ENCODE results near the gene OR2B2.

The OR2B2 gene

GRCh38 chr6:27891320-27891875 is 20.8 kb downstream of the OR2B2 start:
- no peaks in the 10 kb centered on the region for H3K9me3 ChIP-seq (ENCODE audit: control insufficient read depth, low read length)
- no peaks in the 10 kb centered on the region for H3K36me3 ChIP-seq (ENCODE audit: control insufficient read depth, insufficient read depth, low read length)
- peaks cover 8% of the 10 kb centered on the region for H3K4me1 ChIP-seq (ENCODE audit: control insufficient read depth, insufficient read depth, low read length)
- no peak overlapping the region for H3K4me3 ChIP-seq (ENCODE audit: low read length)
- no peak overlapping the region for H3K9ac ChIP-seq (ENCODE audit: low read length)
- H3K27me3 ChIP-seq (ENCODE audit: control insufficient read depth, insufficient read depth, low read length), result no peaks in the 10 kb centered on the region

GRCh38 chr6:27890445-27891319 is 21.5 kb downstream of the OR2B2 start:
- H3K9me3 ChIP-seq (ENCODE audit: control insufficient read depth, low read length), result no peaks in the 10 kb centered on the region
- H3K9ac ChIP-seq (ENCODE audit: low read length), result peak overlapping the region; percentile 55
- H3K4me3 ChIP-seq (ENCODE audit: low read length), result peak overlapping the region; percentile 66
- H3K36me3 ChIP-seq (ENCODE audit: control insufficient read depth, insufficient read depth, low read length), result no peaks in the 10 kb centered on the region
- no peaks in the 10 kb centered on the region for H3K27me3 ChIP-seq (ENCODE audit: control insufficient read depth, insufficient read depth, low read length)
- H3K4me1 ChIP-seq (ENCODE audit: control insufficient read depth, insufficient read depth, low read length), result peaks cover 8% of the 10 kb centered on the region

- H3K27me3 ChIP-seq (ENCODE audit: control insufficient read depth, insufficient read depth, low read length), result no peaks in the 10 kb centered on the region
- H3K9me3 ChIP-seq (ENCODE audit: control insufficient read depth, low read length), result no peaks in the 10 kb centered on the region
- H3K4me3 ChIP-seq (ENCODE audit: low read length), result peak overlapping the region; percentile 66
- peaks cover 8% of the 10 kb centered on the region for H3K4me1 ChIP-seq (ENCODE audit: control insufficient read depth, insufficient read depth, low read length)
- H3K9ac ChIP-seq (ENCODE audit: low read length), result peak overlapping the region; percentile 55
- H3K36me3 ChIP-seq (ENCODE audit: control insufficient read depth, insufficient read depth, low read length), result no peaks in the 10 kb centered on the region
These were observed 22.4 kb downstream of the OR2B2 start for GRCh38 chr6:27889628-27890444.

- Histone ChIP-seq H3K36me3 (ENCODE audit: control insufficient read depth, insufficient read depth, low read length) (no peaks in the 10 kb centered on the region), H3K4me3 (ENCODE audit: low read length) (no peak overlapping the region), H3K9me3 (ENCODE audit: control insufficient read depth, low read length) (no peaks in the 10 kb centered on the region), H3K4me1 (ENCODE audit: control insufficient read depth, insufficient read depth, low read length) (peaks cover 8% of the 10 kb centered on the region), H3K27me3 (ENCODE audit: control insufficient read depth, insufficient read depth, low read length) (no peaks in the 10 kb centered on the region), H3K9ac (ENCODE audit: low read length) (no peak overlapping the region)
These were observed 22.9 kb downstream of the OR2B2 start for GRCh38 chr6:27889275-27889627.

- Histone ChIP-seq H3K9ac (ENCODE audit: low read length) (no peak overlapping the region), H3K27me3 (ENCODE audit: control insufficient read depth, insufficient read depth, low read length) (no peaks in the 10 kb centered on the region), H3K4me1 (ENCODE audit: control insufficient read depth, insufficient read depth, low read length) (peaks cover 8% of the 10 kb centered on the region), H3K36me3 (ENCODE audit: control insufficient read depth, insufficient read depth, low read length) (no peaks in the 10 kb centered on the region), H3K4me3 (ENCODE audit: low read length) (no peak overlapping the region), H3K9me3 (ENCODE audit: control insufficient read depth, low read length) (no peaks in the 10 kb centered on the region)
These were observed 23.6 kb downstream of the OR2B2 start for GRCh38 chr6:27888566-27888965.

- Histone ChIP-seq H3K9me3 (ENCODE audit: control insufficient read depth, low read length) (no peaks in the 10 kb centered on the region), H3K4me1 (ENCODE audit: control insufficient read depth, insufficient read depth, low read length) (peaks cover 8% of the 10 kb centered on the region), H3K9ac (ENCODE audit: low read length) (no peak overlapping the region), H3K36me3 (ENCODE audit: control insufficient read depth, insufficient read depth, low read length) (no peaks in the 10 kb centered on the region), H3K27me3 (ENCODE audit: control insufficient read depth, insufficient read depth, low read length) (no peaks in the 10 kb centered on the region), H3K4me3 (ENCODE audit: low read length) (no peak overlapping the region)
These were observed 26.1 kb downstream of the OR2B2 start for GRCh38 chr6:27886073-27886472.

GRCh38 chr6:27883136-27883535 is 29.1 kb downstream of the OR2B2 start:
- Histone ChIP-seq H3K4me3 (ENCODE audit: low read length) (no peak overlapping the region), H3K4me1 (ENCODE audit: control insufficient read depth, insufficient read depth, low read length) (no peaks in the 10 kb centered on the region), H3K9ac (ENCODE audit: low read length) (no peak overlapping the region), H3K9me3 (ENCODE audit: control insufficient read depth, low read length) (no peaks in the 10 kb centered on the region), H3K27me3 (ENCODE audit: control insufficient read depth, insufficient read depth, low read length) (no peaks in the 10 kb centered on the region), H3K36me3 (ENCODE audit: control insufficient read depth, insufficient read depth, low read length) (no peaks in the 10 kb centered on the region)

GRCh38 chr6:27882624-27883023 is 29.6 kb downstream of the OR2B2 start:
- Histone ChIP-seq H3K4me3 (ENCODE audit: low read length) (no peak overlapping the region), H3K9me3 (ENCODE audit: control insufficient read depth, low read length) (no peaks in the 10 kb centered on the region), H3K36me3 (ENCODE audit: control insufficient read depth, insufficient read depth, low read length) (no peaks in the 10 kb centered on the region), H3K27me3 (ENCODE audit: control insufficient read depth, insufficient read depth, low read length) (no peaks in the 10 kb centered on the region), H3K9ac (ENCODE audit: low read length) (no peak overlapping the region), H3K4me1 (ENCODE audit: control insufficient read depth, insufficient read depth, low read length) (no peaks in the 10 kb centered on the region)

- H3K27me3 ChIP-seq (ENCODE audit: control insufficient read depth, insufficient read depth, low read length), result no peaks in the 10 kb centered on the region
- H3K4me3 ChIP-seq (ENCODE audit: low read length), result no peak overlapping the region
- H3K9me3 ChIP-seq (ENCODE audit: control insufficient read depth, low read length), result no peaks in the 10 kb centered on the region
- H3K4me1 ChIP-seq (ENCODE audit: control insufficient read depth, insufficient read depth, low read length), result no peaks in the 10 kb centered on the region
- no peaks in the 10 kb centered on the region for H3K36me3 ChIP-seq (ENCODE audit: control insufficient read depth, insufficient read depth, low read length)
- H3K9ac ChIP-seq (ENCODE audit: low read length), result no peak overlapping the region
These were observed 32.4 kb downstream of the OR2B2 start for GRCh38 chr6:27879837-27880236.

GRCh38 chr6:27874016-27874415 is 38.2 kb downstream of the OR2B2 start:
- peaks cover 5% of the 10 kb centered on the region for H3K27me3 ChIP-seq (ENCODE audit: control insufficient read depth, insufficient read depth, low read length)
- H3K4me1 ChIP-seq (ENCODE audit: control insufficient read depth, insufficient read depth, low read length), result peaks cover 14% of the 10 kb centered on the region
- no peaks in the 10 kb centered on the region for H3K9me3 ChIP-seq (ENCODE audit: control insufficient read depth, low read length)
- H3K4me3 ChIP-seq (ENCODE audit: low read length), result no peak overlapping the region
- H3K36me3 ChIP-seq (ENCODE audit: control insufficient read depth, insufficient read depth, low read length), result no peaks in the 10 kb centered on the region
- H3K9ac ChIP-seq (ENCODE audit: low read length), result no peak overlapping the region

GRCh38 chr6:27873021-27873940 is 38.9 kb downstream of the OR2B2 start:
- H3K36me3 ChIP-seq (ENCODE audit: control insufficient read depth, insufficient read depth, low read length), result no peaks in the 10 kb centered on the region

More at GRCh38 chr6:27873021-27873940, 38.9 kb downstream of the OR2B2 start:
- peak overlapping the region; percentile 84 for H3K9ac ChIP-seq (ENCODE audit: low read length)
- H3K27me3 ChIP-seq (ENCODE audit: control insufficient read depth, insufficient read depth, low read length), result peaks cover 5% of the 10 kb centered on the region
- H3K4me1 ChIP-seq (ENCODE audit: control insufficient read depth, insufficient read depth, low read length), result peaks cover 14% of the 10 kb centered on the region
- no peaks in the 10 kb centered on the region for H3K9me3 ChIP-seq (ENCODE audit: control insufficient read depth, low read length)
- peak overlapping the region; percentile 96 for H3K4me3 ChIP-seq (ENCODE audit: low read length)

Measured in mucosa of stomach (tissue), 1 donor.